Transverse colon (tissue), 4 donors: ENCODE data around the gene PRRX2.

Experiments
- POLR2A ChIP-seq: fragments of 450-650 bp; IDR thresholded peaks from one replicate; pipeline ENCODE4 v1.6.1; 2016; ENCODE audit warnings: antibody characterized with exemption, mild to moderate bottlenecking, moderate library complexity
- POLR2AphosphoS5 ChIP-seq, 3 donors: sonication (generic); formaldehyde crosslinking; IDR thresholded peaks; one replicate each; pipeline ENCODE4 v1.6.1; 2016; ENCODE audit warnings: antibody characterized with exemption in 3 of 3
- TF ChIP-seq, protein P1 (sequence below), 5 experiments: fragments of 200-600 bp in 3 of 5; fragments of 450-650 bp in 2 of 5; sonication (generic) in 3 of 5; IDR thresholded peaks; 1 replicate in 2 of 5; 2 replicates in 3 of 5; pipeline ENCODE4 v1.5.1; 2016 to 2017; ENCODE audit warnings: antibody characterized with exemption in 5 of 5, inconsistent platforms in 3 of 5, mild to moderate bottlenecking in 2 of 5, moderate library complexity in 1 of 5

GRCh38 chr9:129676287-129676686, 10.8 kb downstream of the PRRX2 start:
- TF ChIP-seq, protein P1, sequence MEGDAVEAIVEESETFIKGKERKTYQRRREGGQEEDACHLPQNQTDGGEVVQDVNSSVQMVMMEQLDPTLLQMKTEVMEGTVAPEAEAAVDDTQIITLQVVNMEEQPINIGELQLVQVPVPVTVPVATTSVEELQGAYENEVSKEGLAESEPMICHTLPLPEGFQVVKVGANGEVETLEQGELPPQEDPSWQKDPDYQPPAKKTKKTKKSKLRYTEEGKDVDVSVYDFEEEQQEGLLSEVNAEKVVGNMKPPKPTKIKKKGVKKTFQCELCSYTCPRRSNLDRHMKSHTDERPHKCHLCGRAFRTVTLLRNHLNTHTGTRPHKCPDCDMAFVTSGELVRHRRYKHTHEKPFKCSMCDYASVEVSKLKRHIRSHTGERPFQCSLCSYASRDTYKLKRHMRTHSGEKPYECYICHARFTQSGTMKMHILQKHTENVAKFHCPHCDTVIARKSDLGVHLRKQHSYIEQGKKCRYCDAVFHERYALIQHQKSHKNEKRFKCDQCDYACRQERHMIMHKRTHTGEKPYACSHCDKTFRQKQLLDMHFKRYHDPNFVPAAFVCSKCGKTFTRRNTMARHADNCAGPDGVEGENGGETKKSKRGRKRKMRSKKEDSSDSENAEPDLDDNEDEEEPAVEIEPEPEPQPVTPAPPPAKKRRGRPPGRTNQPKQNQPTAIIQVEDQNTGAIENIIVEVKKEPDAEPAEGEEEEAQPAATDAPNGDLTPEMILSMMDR (IDR thresholded peaks at IDR 0.05): no peak
- TF ChIP-seq POLR2AphosphoS5 (IDR thresholded peaks at IDR 0.05) (no peak), POLR2A (no peak)
